ENCODE measurements around the gene NETO2. TPM values are rescaled to one million over a fixed set of nuclear protein-coding genes. Genes with fewer than 3 reads are reported as not detected.

NETO2 gene
- total and polyA plus RNA-seq, 2 donors (not counting 3 experiments of a cell fraction or from before 2014, with no cell fraction given) = 18.4 to 24.8 TPM

GRCh38 chr16:47129755-47130435, 13.8 kb downstream of the NETO2 start:
- H3K36me3 ChIP-seq (ENCODE audit: control insufficient read depth in 2 of 2, extremely low read depth in 1 of 2, insufficient read depth in 2 of 2, low read length in 2 of 2) = no peaks in the 10 kb centered on the region
- no peak for TF ChIP-seq GATA2 (IDR thresholded peaks at IDR 0.05; ENCODE audit: insufficient read depth, insufficient read length, low read depth, low read length)
- TF ChIP-seq, protein P1, sequence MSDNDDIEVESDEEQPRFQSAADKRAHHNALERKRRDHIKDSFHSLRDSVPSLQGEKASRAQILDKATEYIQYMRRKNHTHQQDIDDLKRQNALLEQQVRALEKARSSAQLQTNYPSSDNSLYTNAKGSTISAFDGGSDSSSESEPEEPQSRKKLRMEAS (IDR thresholded peaks at IDR 0.05; ENCODE audit: insufficient read depth, insufficient read length) = no peak
- no peak for TF ChIP-seq CTCF (IDR thresholded peaks at IDR 0.05; ENCODE audit: extremely low read depth in 1 of 2, insufficient read depth in 1 of 2, low read depth in 1 of 2, low read length in 2 of 2)
- no peak for TF ChIP-seq FOS (IDR thresholded peaks at IDR 0.05; ENCODE audit: borderline replicate concordance, insufficient read depth, low read length)
- no peak for TF ChIP-seq JUN (IDR thresholded peaks at IDR 0.05; ENCODE audit: borderline replicate concordance, insufficient read depth, insufficient read length, low read depth)
- TF ChIP-seq EZH2 (IDR thresholded peaks at IDR 0.05; ENCODE audit: borderline replicate concordance, low read depth, low read length, severe bottlenecking) = no peak
- no peak for TF ChIP-seq POLR2AphosphoS5 (IDR thresholded peaks at IDR 0.05; ENCODE audit: insufficient read depth, low read depth, low read length)
- TF ChIP-seq POLR2A (IDR thresholded peaks at IDR 0.05; ENCODE audit: low read depth, low read length) = no peak
- TF ChIP-seq MYC (IDR thresholded peaks at IDR 0.05; ENCODE audit: low read depth, low read length) = no peak
- no peak overlapping the region for H3K27ac ChIP-seq (ENCODE audit: insufficient read depth, low read depth, low read length)
- ChIA-PET CTCF (interaction anchor here (4.9 kb wide), 1 partner anchor 13 kb away, joined by 75 read pairs; the partner anchor contains the start of gene NETO2), POLR2A (no interaction called here)
- H3K9ac ChIP-seq (replicated peaks; ENCODE audit: extremely low read depth, insufficient read depth, low read length) = no peak overlapping the region
- H3K4me2 ChIP-seq (ENCODE audit: insufficient read depth, low read length) = no peak overlapping the region
- H3K9me1 ChIP-seq (replicated peaks; ENCODE audit: control insufficient read depth, extremely low read depth, insufficient read depth, low read length) = no peaks in the 10 kb centered on the region
- no peaks in the 10 kb centered on the region for H3K27me3 ChIP-seq (ENCODE audit: control insufficient read depth in 2 of 2, insufficient read depth in 2 of 2, low read length in 2 of 2)
- H3K4me3 ChIP-seq (replicated peaks in 1 of 3; ENCODE audit: insufficient read depth in 1 of 3, low read depth in 1 of 3, low read length in 3 of 3) = no peak overlapping the region
- no peak overlapping the region for H2AFZ ChIP-seq (ENCODE audit: low read depth, low read length)
- dilution Hi-C loops (cut with MboI; ENCODE audit: extremely low pct_ligation_motif_present, low sequenced_read_pairs) (no loop called here), intact Hi-C loops (cut with micrococcal nuclease) (no loop called here)
- no peaks in the 10 kb centered on the region for H4K20me1 ChIP-seq (replicated peaks; ENCODE audit: control insufficient read depth, extremely low read depth, insufficient read depth, low read length)
- peaks cover under 1% of the 10 kb centered on the region for H3K4me1 ChIP-seq (ENCODE audit: control insufficient read depth, extremely low read depth, insufficient read depth, low read length)
- H3K79me2 ChIP-seq (ENCODE audit: control insufficient read depth, insufficient read depth, low read length) = peaks cover 7% of the 10 kb centered on the region
- FAIRE-seq = no peak
- no peaks in the 10 kb centered on the region for H3K9me3 ChIP-seq (replicated peaks; ENCODE audit: control insufficient read depth, insufficient read depth, low read length)
- no TSS peak for BruUV-seq (replicated peaks)
- DNase-seq (ENCODE audit: low read depth, low spot score) = no peak

Measured in endothelial cell of umbilical vein (primary cell).